ENCODE results near the gene CCDC12.

CCDC12 gene

GRCh38 chr3:46895761-46896160 is 80.8 kb downstream of the CCDC12 start:
- DNase-seq (ENCODE audit: low read depth in 1 of 2, low spot score in 1 of 2) = no peak
- Histone ChIP-seq H3K27me3 (ENCODE audit: insufficient read depth, poor library complexity, severe bottlenecking) (peaks cover 20% of the 10 kb centered on the region), H3K4me3 (replicated peaks; ENCODE audit: insufficient read depth, low read length) (no peak overlapping the region), H3K27ac (replicated peaks) (no peak overlapping the region)
- TF ChIP-seq SPI1 (IDR thresholded peaks at IDR 0.05; ENCODE audit: borderline replicate concordance, low read depth) (no peak), CTCF (IDR thresholded peaks at IDR 0.05; ENCODE audit: insufficient read depth, low read length) (no peak), GABPA (IDR thresholded peaks at IDR 0.05; ENCODE audit: low read depth) (no peak)

GRCh38 chr3:46895204-46895660 is 81.3 kb downstream of the CCDC12 start:
- no peak overlapping the region for H3K27ac ChIP-seq (replicated peaks)
- DNase-seq (ENCODE audit: low read depth in 1 of 2, low spot score in 1 of 2) = peak in 1 of 2 experiments; percentile 62
- no peak overlapping the region for H3K4me3 ChIP-seq (replicated peaks; ENCODE audit: insufficient read depth, low read length)
- H3K27me3 ChIP-seq (ENCODE audit: insufficient read depth, poor library complexity, severe bottlenecking) = peaks cover 20% of the 10 kb centered on the region
- peak; percentile 87 for TF ChIP-seq CTCF (IDR thresholded peaks at IDR 0.05; ENCODE audit: insufficient read depth, low read length)
- no peak for TF ChIP-seq POLR2AphosphoS5 (IDR thresholded peaks at IDR 0.05; ENCODE audit: low read depth)

GRCh38 chr3:46894256-46894655 is 82.3 kb downstream of the CCDC12 start:
- no peak overlapping the region for H3K27ac ChIP-seq (replicated peaks)
- H3K4me3 ChIP-seq (replicated peaks; ENCODE audit: insufficient read depth, low read length) = no peak overlapping the region
- H3K27me3 ChIP-seq (ENCODE audit: insufficient read depth, poor library complexity, severe bottlenecking) = peaks cover 25% of the 10 kb centered on the region
- no peak for DNase-seq (ENCODE audit: low read depth in 1 of 2, low spot score in 1 of 2)
- TF ChIP-seq POLR2AphosphoS5 (IDR thresholded peaks at IDR 0.05; ENCODE audit: low read depth) (no peak), REST (IDR thresholded peaks at IDR 0.05; ENCODE audit: insufficient replicate concordance, low read depth) (no peak), GABPA (IDR thresholded peaks at IDR 0.05; ENCODE audit: low read depth) (no peak), SPI1 (IDR thresholded peaks at IDR 0.05; ENCODE audit: borderline replicate concordance, low read depth) (no peak)

GRCh38 chr3:46893763-46894162 is 82.8 kb downstream of the CCDC12 start:
- Histone ChIP-seq H3K27me3 (ENCODE audit: insufficient read depth, poor library complexity, severe bottlenecking) (peaks cover 25% of the 10 kb centered on the region), H3K4me3 (replicated peaks; ENCODE audit: insufficient read depth, low read length) (no peak overlapping the region), H3K27ac (replicated peaks) (no peak overlapping the region)
- no peak for DNase-seq (ENCODE audit: low read depth in 1 of 2, low spot score in 1 of 2)
- no peak for TF ChIP-seq CTCF (IDR thresholded peaks at IDR 0.05; ENCODE audit: insufficient read depth, low read length)
- no peak for TF ChIP-seq POLR2AphosphoS5 (IDR thresholded peaks at IDR 0.05; ENCODE audit: low read depth)
- TF ChIP-seq REST (IDR thresholded peaks at IDR 0.05; ENCODE audit: insufficient replicate concordance, low read depth) = no peak
- no peak for TF ChIP-seq SPI1 (IDR thresholded peaks at IDR 0.05; ENCODE audit: borderline replicate concordance, low read depth)
- TF ChIP-seq GABPA (IDR thresholded peaks at IDR 0.05; ENCODE audit: low read depth) = no peak

All from HL-60 (cell line).